H1 (cell line): ENCODE data around the gene TXNDC5.

Experiments used
- HDAC2 ChIP-seq, 2 experiments: fragments of 300-600 bp in 1 of 2; sonication (generic) in 1 of 2; IDR thresholded peaks; 2 replicates each; pipeline ENCODE4 v1.6.1; 2011 to 2012; ENCODE audit warnings: low read depth in 2 of 2, low read length in 2 of 2, mild to moderate bottlenecking in 2 of 2, moderate library complexity in 2 of 2, borderline replicate concordance in 1 of 2, inconsistent platforms in 1 of 2
- SP1 ChIP-seq: IDR thresholded peaks from 2 replicates; pipeline ENCODE4 v1.6.1; 2011; ENCODE audit warnings: low read depth, low read length

DNA sequence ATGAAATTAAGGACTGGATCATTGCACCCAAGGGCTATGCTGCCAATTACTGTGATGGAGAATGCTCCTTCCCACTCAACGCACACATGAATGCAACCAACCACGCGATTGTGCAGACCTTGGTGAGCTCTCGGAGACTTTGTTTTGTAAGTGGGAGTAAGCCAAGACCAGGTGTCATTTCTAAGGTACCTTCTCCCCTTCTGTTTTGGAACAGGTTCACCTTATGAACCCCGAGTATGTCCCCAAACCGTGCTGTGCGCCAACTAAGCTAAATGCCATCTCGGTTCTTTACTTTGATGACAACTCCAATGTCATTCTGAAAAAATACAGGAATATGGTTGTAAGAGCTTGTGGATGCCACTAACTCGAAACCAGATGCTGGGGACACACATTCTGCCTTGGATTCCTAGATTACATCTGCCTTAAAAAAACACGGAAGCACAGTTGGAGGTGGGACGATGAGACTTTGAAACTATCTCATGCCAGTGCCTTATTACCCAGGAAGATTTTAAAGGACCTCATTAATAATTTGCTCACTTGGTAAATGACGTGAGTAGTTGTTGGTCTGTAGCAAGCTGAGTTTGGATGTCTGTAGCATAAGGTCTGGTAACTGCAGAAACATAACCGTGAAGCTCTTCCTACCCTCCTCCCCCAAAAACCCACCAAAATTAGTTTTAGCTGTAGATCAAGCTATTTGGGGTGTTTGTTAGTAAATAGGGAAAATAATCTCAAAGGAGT, 30.4 kb downstream of the TXNDC5 start:
- no peak for TF ChIP-seq SP1
- TF ChIP-seq HDAC2 (IDR thresholded peaks at IDR 0.05; ENCODE audit: borderline replicate concordance in 1 of 2, low read depth in 2 of 2, low read length in 2 of 2): no peak
